ENCODE results near the gene ARL8B.

DNA sequence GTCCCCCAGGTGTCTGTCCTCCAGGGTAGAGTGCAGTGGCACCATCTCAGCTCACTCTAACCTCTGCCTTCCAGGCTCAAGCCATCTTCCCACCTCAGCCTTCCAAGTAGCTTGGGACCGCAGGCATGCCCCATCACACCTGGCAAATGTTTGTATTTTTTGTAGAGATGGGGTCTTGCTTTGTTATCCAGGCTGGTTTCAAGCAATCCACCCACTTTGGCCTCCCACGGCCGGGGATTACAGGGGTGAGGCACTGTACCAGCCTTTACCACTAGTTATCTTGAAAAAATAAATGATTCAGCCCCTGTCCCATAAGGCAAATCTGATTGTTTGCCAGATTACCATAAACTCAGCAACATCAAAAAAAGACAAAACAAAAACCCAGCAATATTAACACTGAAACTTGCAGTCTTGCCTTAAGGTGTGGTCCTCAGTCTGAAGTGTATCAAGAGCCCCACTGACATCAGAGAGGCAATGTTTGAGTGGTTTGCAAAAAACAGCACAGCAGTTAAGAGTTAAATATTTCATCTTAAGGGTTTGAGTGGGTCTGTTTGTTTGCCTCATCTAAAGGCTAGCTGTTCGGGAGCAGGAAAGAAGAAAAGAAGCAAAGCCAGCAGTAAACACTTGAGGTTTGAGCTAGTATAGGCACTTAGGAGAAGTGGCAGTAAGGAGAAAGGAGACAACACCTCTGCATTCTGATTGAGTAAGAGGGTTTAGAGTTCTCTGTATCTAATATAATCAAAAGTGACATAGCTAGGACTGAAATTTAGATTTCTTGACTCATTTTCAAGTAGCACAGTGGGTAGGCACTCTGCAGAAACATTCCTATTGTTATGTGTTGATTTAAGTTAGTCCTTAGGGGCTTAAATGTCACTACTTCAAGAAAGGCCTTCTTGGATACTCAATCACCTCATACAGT, 39.1 kb downstream of the ARL8B start:
- TF ChIP-seq, protein P1, sequence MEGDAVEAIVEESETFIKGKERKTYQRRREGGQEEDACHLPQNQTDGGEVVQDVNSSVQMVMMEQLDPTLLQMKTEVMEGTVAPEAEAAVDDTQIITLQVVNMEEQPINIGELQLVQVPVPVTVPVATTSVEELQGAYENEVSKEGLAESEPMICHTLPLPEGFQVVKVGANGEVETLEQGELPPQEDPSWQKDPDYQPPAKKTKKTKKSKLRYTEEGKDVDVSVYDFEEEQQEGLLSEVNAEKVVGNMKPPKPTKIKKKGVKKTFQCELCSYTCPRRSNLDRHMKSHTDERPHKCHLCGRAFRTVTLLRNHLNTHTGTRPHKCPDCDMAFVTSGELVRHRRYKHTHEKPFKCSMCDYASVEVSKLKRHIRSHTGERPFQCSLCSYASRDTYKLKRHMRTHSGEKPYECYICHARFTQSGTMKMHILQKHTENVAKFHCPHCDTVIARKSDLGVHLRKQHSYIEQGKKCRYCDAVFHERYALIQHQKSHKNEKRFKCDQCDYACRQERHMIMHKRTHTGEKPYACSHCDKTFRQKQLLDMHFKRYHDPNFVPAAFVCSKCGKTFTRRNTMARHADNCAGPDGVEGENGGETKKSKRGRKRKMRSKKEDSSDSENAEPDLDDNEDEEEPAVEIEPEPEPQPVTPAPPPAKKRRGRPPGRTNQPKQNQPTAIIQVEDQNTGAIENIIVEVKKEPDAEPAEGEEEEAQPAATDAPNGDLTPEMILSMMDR (conservative IDR thresholded peaks at IDR 0.05 in 1 of 2, IDR thresholded peaks at IDR 0.05 in 1 of 2; ENCODE audit: extremely low read depth in 1 of 2, insufficient read depth in 1 of 2, low read depth in 1 of 2, low read length in 2 of 2), result no peak
- no peak for TF ChIP-seq EZH2 (IDR thresholded peaks at IDR 0.05; ENCODE audit: borderline replicate concordance, low read length)
